Neural cell (in vitro differentiated cells): ENCODE data around the gene ICE2.

Experiments used
- EZH2 ChIP-seq: fragments of 200-600, 300-800 bp; shearing (Covaris generic), sonication (generic); IDR thresholded peaks from 2 replicates; pipeline ENCODE4 v1.6.1; 2014; ENCODE audit warnings: antibody characterized with exemption, low read length, borderline replicate concordance, mild to moderate bottlenecking; ENCODE audit not compliant: insufficient read depth, poor library complexity, severe bottlenecking
- RAD21 ChIP-seq: fragments of 450-650 bp; conservative IDR thresholded peaks from 2 replicates; pipeline ENCODE4 v1.6.1; 2014; ENCODE audit warnings: antibody characterized with exemption, mild to moderate bottlenecking, moderate library complexity
- TF ChIP-seq, protein P1 (sequence below): fragments of 450-650 bp; IDR thresholded peaks from 2 replicates; pipeline ENCODE4 v1.5.1; 2014; ENCODE audit warnings: antibody characterized with exemption, mild to moderate bottlenecking, moderate library complexity; ENCODE audit not compliant: poor library complexity, severe bottlenecking

DNA sequence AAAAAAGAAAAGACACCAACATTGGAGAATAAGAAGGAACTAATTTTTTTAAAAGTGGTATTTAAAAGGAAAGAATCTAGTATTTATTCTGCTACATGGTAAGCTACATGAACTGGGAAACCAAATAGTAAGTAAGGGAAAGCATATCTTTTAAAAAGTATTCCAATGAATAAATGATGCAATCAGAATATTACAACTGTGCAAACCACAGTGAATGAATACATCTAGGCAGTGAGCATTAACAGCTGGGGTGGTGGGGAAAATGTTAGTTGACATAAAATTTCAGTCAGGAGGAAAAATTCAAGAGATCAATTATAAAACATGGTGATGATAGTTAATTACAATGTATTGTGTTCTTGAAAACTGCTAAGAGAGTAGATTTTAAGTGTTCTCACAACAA is 16.9 kb downstream of the ICE2 start:
- TF ChIP-seq, protein P1, sequence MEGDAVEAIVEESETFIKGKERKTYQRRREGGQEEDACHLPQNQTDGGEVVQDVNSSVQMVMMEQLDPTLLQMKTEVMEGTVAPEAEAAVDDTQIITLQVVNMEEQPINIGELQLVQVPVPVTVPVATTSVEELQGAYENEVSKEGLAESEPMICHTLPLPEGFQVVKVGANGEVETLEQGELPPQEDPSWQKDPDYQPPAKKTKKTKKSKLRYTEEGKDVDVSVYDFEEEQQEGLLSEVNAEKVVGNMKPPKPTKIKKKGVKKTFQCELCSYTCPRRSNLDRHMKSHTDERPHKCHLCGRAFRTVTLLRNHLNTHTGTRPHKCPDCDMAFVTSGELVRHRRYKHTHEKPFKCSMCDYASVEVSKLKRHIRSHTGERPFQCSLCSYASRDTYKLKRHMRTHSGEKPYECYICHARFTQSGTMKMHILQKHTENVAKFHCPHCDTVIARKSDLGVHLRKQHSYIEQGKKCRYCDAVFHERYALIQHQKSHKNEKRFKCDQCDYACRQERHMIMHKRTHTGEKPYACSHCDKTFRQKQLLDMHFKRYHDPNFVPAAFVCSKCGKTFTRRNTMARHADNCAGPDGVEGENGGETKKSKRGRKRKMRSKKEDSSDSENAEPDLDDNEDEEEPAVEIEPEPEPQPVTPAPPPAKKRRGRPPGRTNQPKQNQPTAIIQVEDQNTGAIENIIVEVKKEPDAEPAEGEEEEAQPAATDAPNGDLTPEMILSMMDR = no peak
- TF ChIP-seq RAD21 = no peak
- TF ChIP-seq EZH2 = no peak
